Endothelial cell of umbilical vein (primary cell): ENCODE data around the gene ZBTB40. TPM values are rescaled to one million over a fixed set of nuclear protein-coding genes. Genes with fewer than 3 reads are reported as not detected.

Source experiments
- BruUV-seq: library from RNA; stranded (reverse); fragments of 400-500 nt; replicated peaks from 2 replicates; lab custom pipeline; 2021; lab: Mats Ljungman, UMichigan
- CTCF ChIA-PET: fragments of 300-600, 350-600 bp; sonication (Branson Sonifier 250); formaldehyde crosslinking; loops from one replicate; lab custom pipeline; 2021; ENCODE audit warnings: antibody characterized with exemption, inconsistent platforms; lab: Charles Lee
- POLR2A ChIA-PET: fragments of 300-600, 350-600 bp; sonication (Branson Sonifier 250); formaldehyde crosslinking; loops from one replicate; lab custom pipeline; 2021; ENCODE audit warnings: antibody characterized with exemption, inconsistent platforms; lab: Charles Lee
- DNase-seq: peaks from one replicate; pipeline ENCODE4 v3.0.0-alpha.2; 2011; ENCODE audit warnings: low read depth, low spot score
- FAIRE-seq: peaks from 2 replicates; lab custom pipeline; 2011; peaks lifted over from hg19 to GRCh38; lab: Jason Lieb, UNC
- H2AFZ ChIP-seq: 2 replicates; pipeline ENCODE4 v1.6.0; 2012; ENCODE audit warnings: low read depth, low read length, control low read depth, inconsistent platforms
- H3K27ac ChIP-seq: 2 replicates; pipeline ENCODE4 v1.5.1; 2011; ENCODE audit warnings: low read depth, mild to moderate bottlenecking, control low read depth, low read length, moderate library complexity; ENCODE audit not compliant: insufficient read depth
- H3K27me3 ChIP-seq, 2 experiments: 2 replicates each; pipeline versions ENCODE4 v1.6.0 to v1.6.1; 2011; ENCODE audit warnings: low read length in 2 of 2, mixed read lengths in 1 of 2; ENCODE audit not compliant: control insufficient read depth in 2 of 2, insufficient read depth in 2 of 2
- H3K36me3 ChIP-seq, 2 experiments: 2 replicates in 1 of 2; 3 replicates in 1 of 2; pipeline ENCODE4 v1.5.1; 2011; ENCODE audit warnings: low read length in 2 of 2, mild to moderate bottlenecking in 1 of 2, moderate library complexity in 1 of 2; ENCODE audit not compliant: control insufficient read depth in 2 of 2, insufficient read depth in 2 of 2; ENCODE audit errors: extremely low read depth in 1 of 2
- H3K4me1 ChIP-seq: 3 replicates; pipeline ENCODE4 v1.5.1; 2011; ENCODE audit warnings: mild to moderate bottlenecking, low read length; ENCODE audit not compliant: control insufficient read depth, insufficient read depth; ENCODE audit errors: extremely low read depth
- H3K4me2 ChIP-seq: 2 replicates; pipeline ENCODE4 v1.6.1; 2011; ENCODE audit warnings: low read length, control low read depth, mixed read lengths; ENCODE audit not compliant: insufficient read depth
- H3K4me3 ChIP-seq, 3 experiments: fragments of 200-600 bp in 1 of 3; sonication (generic), shearing (Covaris generic) in 1 of 3; replicated peaks in 1 of 3; 2 replicates each; pipeline ENCODE4 v1.5.1; 2011 to 2016; ENCODE audit warnings: control low read depth in 3 of 3, low read length in 3 of 3, mild to moderate bottlenecking in 2 of 3, inconsistent platforms in 1 of 3, low read depth in 1 of 3, moderate library complexity in 1 of 3; ENCODE audit not compliant: insufficient read depth in 1 of 3
- H3K79me2 ChIP-seq: 2 replicates; pipeline ENCODE4 v1.6.0; 2012; ENCODE audit warnings: low read length, inconsistent platforms; ENCODE audit not compliant: control insufficient read depth, insufficient read depth
- H3K9ac ChIP-seq: replicated peaks from 2 replicates; pipeline ENCODE3; 2011; ENCODE audit warnings: low read length, control low read depth; ENCODE audit not compliant: insufficient read depth; ENCODE audit errors: extremely low read depth
- H3K9me1 ChIP-seq: replicated peaks from 3 replicates; pipeline ENCODE4 v1.6.0; 2011; ENCODE audit warnings: mild to moderate bottlenecking, low read length; ENCODE audit not compliant: control insufficient read depth, insufficient read depth; ENCODE audit errors: extremely low read depth
- H3K9me3 ChIP-seq: replicated peaks from 2 replicates; pipeline ENCODE4 v1.5.1; 2012; ENCODE audit warnings: low read length, inconsistent platforms; ENCODE audit not compliant: control insufficient read depth, insufficient read depth
- H4K20me1 ChIP-seq: replicated peaks from 2 replicates; pipeline ENCODE3; 2011; ENCODE audit warnings: mild to moderate bottlenecking, low read length; ENCODE audit not compliant: control insufficient read depth, insufficient read depth; ENCODE audit errors: extremely low read depth
- EZH2 ChIP-seq: IDR thresholded peaks from 2 replicates; pipeline ENCODE4 v1.6.1; 2012; ENCODE audit warnings: borderline replicate concordance, low read depth, mild to moderate bottlenecking, moderate library complexity, low read length, inconsistent platforms; ENCODE audit not compliant: severe bottlenecking
- FOS ChIP-seq: IDR thresholded peaks from 2 replicates; pipeline ENCODE4 v1.6.1; 2011; ENCODE audit warnings: mild to moderate bottlenecking, low read length, moderate library complexity, borderline replicate concordance; ENCODE audit not compliant: insufficient read depth
- GATA2 ChIP-seq: IDR thresholded peaks from 2 replicates; pipeline ENCODE4 v1.7.0; 2011; ENCODE audit warnings: low read depth, mild to moderate bottlenecking, moderate library complexity, mixed read lengths, low read length; ENCODE audit not compliant: insufficient read length, insufficient read depth
- JUN ChIP-seq: IDR thresholded peaks from 2 replicates; pipeline ENCODE4 v1.6.1; 2011; ENCODE audit warnings: borderline replicate concordance, low read depth; ENCODE audit not compliant: insufficient read length, insufficient read depth
- MAX ChIP-seq: IDR thresholded peaks from 2 replicates; pipeline ENCODE4 v1.6.1; 2011; ENCODE audit not compliant: insufficient read depth, insufficient read length
- MYC ChIP-seq: IDR thresholded peaks from one replicate; pipeline ENCODE4 v1.6.1; 2011; ENCODE audit warnings: mild to moderate bottlenecking, low read depth, low read length
- POLR2A ChIP-seq: IDR thresholded peaks from 2 replicates; pipeline ENCODE4 v1.6.1; 2012; ENCODE audit warnings: low read depth, mild to moderate bottlenecking, control low read depth, low read length
- POLR2AphosphoS5 ChIP-seq: IDR thresholded peaks from 2 replicates; pipeline ENCODE4 v1.6.1; 2012; ENCODE audit warnings: low read depth, mild to moderate bottlenecking, control low read depth, low read length, moderate library complexity; ENCODE audit not compliant: insufficient read depth
- dilution Hi-C: fragments of 300-500 bp; cut with MboI; formaldehyde crosslinking; loops from one replicate; pipeline ENCODE4 v1.15.0; 2019; ENCODE audit warnings: low sequenced_read_pairs; ENCODE audit not compliant: extremely low pct_ligation_motif_present
- intact Hi-C: fragments of 100-400 bp; cut with micrococcal nuclease; formaldehyde crosslinking; loops from one replicate; pipeline ENCODE4 v1.10.0; 2022
- polyA plus RNA-seq, 4 experiments: library from polyadenylated mRNA; depleted of rRNA in 3 of 4; stranded (reverse) in 3 of 4; unstranded in 1 of 4; fragments of >200 nt; gene quantifications; 2 replicates each; pipeline versions ENCODE4 v1.2.1 to v1.2.3, GENCODE V29; 2011 to 2012; ENCODE audit warnings: missing spikeins in 1 of 4
- total RNA-seq: library from RNA; stranded (reverse); gene quantifications from 2 replicates; pipeline ENCODE4 v1.2.3, GENCODE V29; 2021
- TF ChIP-seq, protein P1 (sequence below), 2 donors: IDR thresholded peaks; 1 replicate in 1 of 2; 2 replicates in 1 of 2; pipeline ENCODE4 v1.5.1; 2011; ENCODE audit warnings: low read length in 2 of 2, mild to moderate bottlenecking in 2 of 2, moderate library complexity in 2 of 2, control low read depth in 1 of 2, inconsistent platforms in 1 of 2, low read depth in 1 of 2; ENCODE audit not compliant: insufficient read depth in 1 of 2; ENCODE audit errors: extremely low read depth in 1 of 2

The ZBTB40 gene
- total and polyA plus RNA-seq, 2 donors (not counting 3 experiments of a cell fraction or from before 2014, with no cell fraction given): 12.3 to 21.3 TPM

GRCh38 chr1:22516906-22517571 is 65.4 kb downstream of the ZBTB40 start:
- FAIRE-seq (no peak), DNase-seq (no peak)
- ChIA-PET POLR2A (no interaction called here), CTCF (no interaction called here)
- no peaks in the 10 kb centered on the region for H3K79me2 ChIP-seq
- no peaks in the 10 kb centered on the region for H4K20me1 ChIP-seq
- H3K27me3 ChIP-seq: no peaks in the 10 kb centered on the region
- intact Hi-C loops: no loop called here
- peaks cover 17 to 39% of the 10 kb centered on the region in 2 experiments for H3K36me3 ChIP-seq
- H3K9me1 ChIP-seq: no peaks in the 10 kb centered on the region
- no peaks in the 10 kb centered on the region for H3K4me1 ChIP-seq
- no peak overlapping the region for H2AFZ ChIP-seq
- no TSS peak for BruUV-seq
- no peaks in the 10 kb centered on the region for H3K9me3 ChIP-seq
- H3K9ac ChIP-seq: no peak overlapping the region
- TF ChIP-seq JUN (no peak), POLR2A (no peak), EZH2 (no peak), FOS (no peak), MYC (no peak), MAX (no peak), POLR2AphosphoS5 (no peak), GATA2 (no peak)
- TF ChIP-seq, protein P1, sequence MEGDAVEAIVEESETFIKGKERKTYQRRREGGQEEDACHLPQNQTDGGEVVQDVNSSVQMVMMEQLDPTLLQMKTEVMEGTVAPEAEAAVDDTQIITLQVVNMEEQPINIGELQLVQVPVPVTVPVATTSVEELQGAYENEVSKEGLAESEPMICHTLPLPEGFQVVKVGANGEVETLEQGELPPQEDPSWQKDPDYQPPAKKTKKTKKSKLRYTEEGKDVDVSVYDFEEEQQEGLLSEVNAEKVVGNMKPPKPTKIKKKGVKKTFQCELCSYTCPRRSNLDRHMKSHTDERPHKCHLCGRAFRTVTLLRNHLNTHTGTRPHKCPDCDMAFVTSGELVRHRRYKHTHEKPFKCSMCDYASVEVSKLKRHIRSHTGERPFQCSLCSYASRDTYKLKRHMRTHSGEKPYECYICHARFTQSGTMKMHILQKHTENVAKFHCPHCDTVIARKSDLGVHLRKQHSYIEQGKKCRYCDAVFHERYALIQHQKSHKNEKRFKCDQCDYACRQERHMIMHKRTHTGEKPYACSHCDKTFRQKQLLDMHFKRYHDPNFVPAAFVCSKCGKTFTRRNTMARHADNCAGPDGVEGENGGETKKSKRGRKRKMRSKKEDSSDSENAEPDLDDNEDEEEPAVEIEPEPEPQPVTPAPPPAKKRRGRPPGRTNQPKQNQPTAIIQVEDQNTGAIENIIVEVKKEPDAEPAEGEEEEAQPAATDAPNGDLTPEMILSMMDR (IDR thresholded peaks at IDR 0.05; ENCODE audit: extremely low read depth in 1 of 2, insufficient read depth in 1 of 2, low read depth in 1 of 2, low read length in 2 of 2): no peak
- no peak overlapping the region for H3K27ac ChIP-seq
- no peak overlapping the region for H3K4me3 ChIP-seq
- no peak overlapping the region for H3K4me2 ChIP-seq
- dilution Hi-C loops: no loop called here
